SHP77 (cell line): ENCODE measurements around the gene SAV1.
"Not testable (repeated sequence)": the region's sequence is repeated elsewhere in the genome, so short reads cannot be mapped to it uniquely, and the experiment has no call there.

Source experiments
- DNase-seq, 2 experiments: peaks; one replicate each; lab custom pipeline; 2025; lab: John Stamatoyannopoulos, UW

Gene SAV1

GRCh38 chr14:50667996-50668825, at the start of gene SAV1:
Gene SAV1, minus strand, starts transcription at chr14:50668306. Its CDS starts 339 bp downstream, at chr14:50667967.
- peak; percentile 69 to 82 for DNase-seq

GRCh38 chr14:50717811-50718210, 49.7 kb upstream of the SAV1 start:
- DNase-seq: no peak

- DNase-seq: peak; percentile 2 to 32
These were observed 46.5 kb upstream of the SAV1 start for GRCh38 chr14:50714450-50715073.

GRCh38 chr14:50711043-50711442, 42.9 kb upstream of the SAV1 start:
- DNase-seq: no peak

GRCh38 chr14:50705026-50705593, 37.0 kb upstream of the SAV1 start:
- DNase-seq: no peak

GRCh38 chr14:50704454-50705010, 36.4 kb upstream of the SAV1 start:
- no peak for DNase-seq

GRCh38 chr14:50697659-50698290, 29.7 kb upstream of the SAV1 start:
- no peak for DNase-seq

GRCh38 chr14:50694260-50694659, 26.2 kb upstream of the SAV1 start:
- not testable (repeated sequence) for DNase-seq

- no peak for DNase-seq
These were observed 20.8 kb upstream of the SAV1 start for GRCh38 chr14:50688875-50689274.

GRCh38 chr14:50679674-50680073, 11.6 kb upstream of the SAV1 start:
- no peak for DNase-seq

- no peak for DNase-seq
These were observed 10.1 kb upstream of the SAV1 start for GRCh38 chr14:50678163-50678562.

- no peak for DNase-seq
These were observed 9.5 kb upstream of the SAV1 start for GRCh38 chr14:50677527-50678063.

GRCh38 chr14:50676814-50677516, 8.9 kb upstream of the SAV1 start:
- no peak for DNase-seq

- DNase-seq: no peak
These were observed 7.5 kb upstream of the SAV1 start for GRCh38 chr14:50675597-50675996.

- no peak for DNase-seq
These were observed 2.8 kb upstream of the SAV1 start for GRCh38 chr14:50670866-50671256.

- DNase-seq: no peak
These were observed 2.2 kb upstream of the SAV1 start for GRCh38 chr14:50670196-50670865.

GRCh38 chr14:50669441-50669986, 1.4 kb upstream of the SAV1 start:
- DNase-seq: no peak

GRCh38 chr14:50668826-50669143, 679 bp upstream of the SAV1 start:
- DNase-seq: no peak

- DNase-seq: peak in 1 of 2 experiments; percentile 29
These were observed 466 bp downstream of the SAV1 start for GRCh38 chr14:50667684-50667995.

GRCh38 chr14:50666772-50667683, 1.1 kb downstream of the SAV1 start:
- peak; percentile 3 to 22 for DNase-seq
